ENCODE measurements around the gene PURA. TPM values are rescaled to one million over a fixed set of nuclear protein-coding genes. Genes with fewer than 3 reads are reported as not detected.

Gene PURA
- total and polyA plus RNA-seq, 2 of the 13 experiments (the other 11 are each of a cell fraction or from before 2014, with no cell fraction given) = 2.0 to 5.0 TPM

GRCh38 chr5:140072812-140073211 lies 41.1 kb upstream of the PURA start:
- Histone ChIP-seq H3K4me3 (replicated peaks in 1 of 3; ENCODE audit: insufficient read depth in 1 of 3, low read depth in 2 of 3, low read length in 3 of 3) (no peak overlapping the region), H3K36me3 (replicated peaks in 1 of 2; ENCODE audit: control insufficient read depth in 1 of 2, insufficient read depth in 2 of 2, low read length in 2 of 2) (no peaks in the 10 kb centered on the region), H4K20me1 (ENCODE audit: insufficient read depth, low read length) (no peaks in the 10 kb centered on the region), H3K4me1 (ENCODE audit: insufficient read depth, low read length) (no peaks in the 10 kb centered on the region), H3K4me2 (ENCODE audit: low read depth, low read length) (no peak overlapping the region), H3K27me3 (ENCODE audit: control insufficient read depth in 1 of 2, insufficient read depth in 2 of 2, low read length in 2 of 2) (no peaks in the 10 kb centered on the region; a peak in 1 of 5 replicates), H3K9me3 (ENCODE audit: low read length) (no peaks in the 10 kb centered on the region), H3K27ac (ENCODE audit: extremely low read length, insufficient read depth, low read length) (no peak overlapping the region), H3K9ac (ENCODE audit: insufficient read depth, low read depth, low read length) (no peak overlapping the region), H2AFZ (ENCODE audit: low read length) (no peak overlapping the region), H3K79me2 (ENCODE audit: insufficient read depth, low read length) (no peaks in the 10 kb centered on the region)
- ChIA-PET POLR2A (interaction anchor here (0.7 kb wide), 1 partner anchor 35 kb away, joined by 3 read pairs; no protein-coding TSS in a partner anchor), CTCF (ENCODE audit: low intra/inter-chr PET ratio, low total read pairs) (interaction anchor here (1.3 to 4.6 kb wide), 3 partner anchors 41 to 83 kb away, joined by 4 to 40 read pairs (median 37); partner anchors contain the start of gene PURA)
- in situ Hi-C loops (cut with HindIII; ENCODE audit: extremely low pct_ligation_motif_present, low pct_unique_long_range_greater_than_20kb) = loop anchor here (5.0 kb wide), 1 partner anchor 84 kb away; no protein-coding TSS in a partner anchor
- WGBS (ENCODE audit: low lambda C conversion rate) = 30% methylated on average over 10 of the region's 10 CpGs
- no peak for DNase-seq (ENCODE audit: low spot score)
- no TSS peak for BruUV-seq (replicated peaks)
- no peak for FAIRE-seq
- no peak for ATAC-seq
- intact Hi-C loops (cut with micrococcal nuclease; ENCODE audit: unreplicated experiment) = loop anchor here (1.0 kb wide), 2 partner anchors 71 to 84 kb away; no protein-coding TSS in a partner anchor
- TF ChIP-seq SOX6 (IDR thresholded peaks at IDR 0.05) (no peak), SOX6 (CRISPR knock-in tag; IDR thresholded peaks at IDR 0.05) (no peak), SIX1 (CRISPR knock-in tag; IDR thresholded peaks at IDR 0.05; ENCODE audit: borderline replicate concordance) (no peak), FOXO1 (CRISPR knock-in tag; IDR thresholded peaks at IDR 0.05) (no peak), SMAD1 (CRISPR knock-in tag; IDR thresholded peaks at IDR 0.05; ENCODE audit: borderline replicate concordance, low read depth) (no peak), DNMT1 (CRISPR knock-in tag; IDR thresholded peaks at IDR 0.05) (no peak), BORCS8-MEF2B (CRISPR knock-in tag; IDR thresholded peaks at IDR 0.05) (no peak), ZNF337 (CRISPR knock-in tag; IDR thresholded peaks at IDR 0.05; ENCODE audit: borderline replicate concordance, low read depth) (no peak), MXD4 (CRISPR knock-in tag; IDR thresholded peaks at IDR 0.05) (no peak), ZNF709 (CRISPR knock-in tag; IDR thresholded peaks at IDR 0.05) (no peak), ZBTB39 (CRISPR knock-in tag; IDR thresholded peaks at IDR 0.05) (no peak), FOXP4 (CRISPR knock-in tag; IDR thresholded peaks at IDR 0.05) (no peak)
